ENCODE results near the gene RAD51B. TPM values are rescaled to one million over a fixed set of nuclear protein-coding genes. Genes with fewer than 3 reads are reported as not detected.

Gene RAD51B
- total and polyA plus RNA-seq, 2 of the 13 experiments (the other 11 are each of a cell fraction or from before 2014, with no cell fraction given), result 7.0 to 9.5 TPM

DNA sequence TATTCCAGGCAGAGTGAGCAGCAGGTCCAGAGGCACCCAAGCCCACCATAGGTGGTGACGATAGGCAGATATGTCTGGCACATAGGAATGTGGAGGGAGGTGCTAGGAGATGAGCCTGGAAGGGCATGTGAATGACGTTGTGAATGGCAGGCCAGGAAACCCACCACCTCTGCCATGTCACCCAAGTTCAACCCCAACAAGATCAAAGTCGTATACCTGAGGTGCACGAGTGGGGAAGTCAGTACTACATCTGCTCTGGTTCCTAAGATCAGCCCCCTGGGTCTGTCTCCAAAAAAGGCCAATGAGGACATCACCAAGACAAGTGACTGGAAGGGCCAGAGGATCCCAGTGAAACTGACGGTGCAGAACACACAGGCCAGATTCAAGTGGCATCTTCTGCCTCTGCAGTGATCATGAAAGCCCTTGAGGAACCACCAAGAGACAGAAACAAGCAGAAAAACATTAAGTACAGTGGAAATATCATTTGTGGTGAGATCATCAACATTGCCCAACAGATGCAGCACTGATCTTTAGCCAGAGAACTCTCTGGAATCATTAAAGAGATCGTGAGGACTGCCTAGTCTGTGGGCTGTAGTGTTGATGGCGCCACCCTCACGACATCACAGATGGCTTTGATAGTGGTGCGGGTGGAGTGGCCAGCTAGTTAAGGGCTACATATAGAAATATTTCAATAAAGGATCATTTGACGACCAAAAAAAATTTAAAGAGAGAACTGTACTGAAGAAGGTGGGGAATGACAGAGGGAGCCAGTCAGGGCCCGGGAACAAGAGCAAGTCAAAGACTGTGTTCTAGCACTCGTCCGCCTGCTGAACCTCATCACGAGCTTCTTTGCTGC, 873.6 kb downstream of the RAD51B start:
- WGBS (ENCODE audit: low lambda C conversion rate), result 49% methylated on average over 12 of the region's 14 CpGs
- peaks cover 23% of the 10 kb centered on the region; the same call in 1 of the 2 replicates for H3K4me1 ChIP-seq (ENCODE audit: insufficient read depth, low read length)
- ChIA-PET CTCF (ENCODE audit: low intra/inter-chr PET ratio, low total read pairs) (no interaction called here), POLR2A (interaction anchor here (1.4 kb wide), 1 partner anchor 91 kb away, joined by 3 read pairs; no protein-coding TSS in a partner anchor)
- H3K9me3 ChIP-seq (ENCODE audit: low read length), result no peaks in the 10 kb centered on the region
- H3K4me2 ChIP-seq (ENCODE audit: low read depth, low read length), result no peak overlapping the region
- DNase-seq (ENCODE audit: low spot score) (no peak), ATAC-seq (no peak), FAIRE-seq (no peak)
- H3K27ac ChIP-seq (ENCODE audit: extremely low read length, insufficient read depth, low read length), result no peak overlapping the region
- in situ Hi-C loops (cut with HindIII; ENCODE audit: extremely low pct_ligation_motif_present, low pct_unique_long_range_greater_than_20kb) (no loop called here), intact Hi-C loops (cut with micrococcal nuclease; ENCODE audit: unreplicated experiment) (no loop called here)
- H2AFZ ChIP-seq (ENCODE audit: low read length), result no peak overlapping the region
- no peak overlapping the region for H3K4me3 ChIP-seq (replicated peaks in 1 of 3; ENCODE audit: insufficient read depth in 1 of 3, low read depth in 2 of 3, low read length in 3 of 3)
- H3K79me2 ChIP-seq (ENCODE audit: insufficient read depth, low read length), result no peaks in the 10 kb centered on the region
- no peak overlapping the region for H3K9ac ChIP-seq (ENCODE audit: insufficient read depth, low read depth, low read length)
- no peaks in the 10 kb centered on the region for H4K20me1 ChIP-seq (ENCODE audit: insufficient read depth, low read length)
- H3K27me3 ChIP-seq (ENCODE audit: control insufficient read depth in 1 of 2, insufficient read depth in 2 of 2, low read length in 2 of 2), result peaks cover 0 to 49% of the 10 kb centered on the region in 2 experiments; a peak in 4 of 5 replicates
- no TSS peak for BruUV-seq (replicated peaks)
- H3K36me3 ChIP-seq (replicated peaks in 1 of 2; ENCODE audit: control insufficient read depth in 1 of 2, insufficient read depth in 2 of 2, low read length in 2 of 2), result no peaks in the 10 kb centered on the region
- TF ChIP-seq FOXK1 (CRISPR knock-in tag; IDR thresholded peaks at IDR 0.05; ENCODE audit: borderline replicate concordance, low read depth), result no peak
- TF ChIP-seq PPARG (CRISPR knock-in tag; conservative IDR thresholded peaks at IDR 0.05), result no peak
- TF ChIP-seq, protein P1, sequence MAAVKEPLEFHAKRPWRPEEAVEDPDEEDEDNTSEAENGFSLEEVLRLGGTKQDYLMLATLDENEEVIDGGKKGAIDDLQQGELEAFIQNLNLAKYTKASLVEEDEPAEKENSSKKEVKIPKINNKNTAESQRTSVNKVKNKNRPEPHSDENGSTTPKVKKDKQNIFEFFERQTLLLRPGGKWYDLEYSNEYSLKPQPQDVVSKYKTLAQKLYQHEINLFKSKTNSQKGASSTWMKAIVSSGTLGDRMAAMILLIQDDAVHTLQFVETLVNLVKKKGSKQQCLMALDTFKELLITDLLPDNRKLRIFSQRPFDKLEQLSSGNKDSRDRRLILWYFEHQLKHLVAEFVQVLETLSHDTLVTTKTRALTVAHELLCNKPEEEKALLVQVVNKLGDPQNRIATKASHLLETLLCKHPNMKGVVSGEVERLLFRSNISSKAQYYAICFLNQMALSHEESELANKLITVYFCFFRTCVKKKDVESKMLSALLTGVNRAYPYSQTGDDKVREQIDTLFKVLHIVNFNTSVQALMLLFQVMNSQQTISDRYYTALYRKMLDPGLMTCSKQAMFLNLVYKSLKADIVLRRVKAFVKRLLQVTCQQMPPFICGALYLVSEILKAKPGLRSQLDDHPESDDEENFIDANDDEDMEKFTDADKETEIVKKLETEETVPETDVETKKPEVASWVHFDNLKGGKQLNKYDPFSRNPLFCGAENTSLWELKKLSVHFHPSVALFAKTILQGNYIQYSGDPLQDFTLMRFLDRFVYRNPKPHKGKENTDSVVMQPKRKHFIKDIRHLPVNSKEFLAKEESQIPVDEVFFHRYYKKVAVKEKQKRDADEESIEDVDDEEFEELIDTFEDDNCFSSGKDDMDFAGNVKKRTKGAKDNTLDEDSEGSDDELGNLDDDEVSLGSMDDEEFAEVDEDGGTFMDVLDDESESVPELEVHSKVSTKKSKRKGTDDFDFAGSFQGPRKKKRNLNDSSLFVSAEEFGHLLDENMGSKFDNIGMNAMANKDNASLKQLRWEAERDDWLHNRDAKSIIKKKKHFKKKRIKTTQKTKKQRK (IDR thresholded peaks at IDR 0.05; ENCODE audit: low read length), result no peak
- no peak for TF ChIP-seq GABPB1 (CRISPR knock-in tag; IDR thresholded peaks at IDR 0.05)
- no peak for TF ChIP-seq U2AF2 (IDR thresholded peaks at IDR 0.05; ENCODE audit: low read depth, low read length)
- TF ChIP-seq ZFP36L2 (CRISPR knock-in tag; IDR thresholded peaks at IDR 0.05), result no peak
- no peak for TF ChIP-seq SMC3 (IDR thresholded peaks at IDR 0.05; ENCODE audit: low read length)
- TF ChIP-seq MIER3 (CRISPR knock-in tag; IDR thresholded peaks at IDR 0.05; ENCODE audit: borderline replicate concordance), result no peak
- TF ChIP-seq CCDC6 (CRISPR knock-in tag; IDR thresholded peaks at IDR 0.05), result no peak
- no peak for TF ChIP-seq ZNF296 (CRISPR knock-in tag; conservative IDR thresholded peaks at IDR 0.05)
- TF ChIP-seq ZNF746 (CRISPR knock-in tag; IDR thresholded peaks at IDR 0.05), result no peak
- no peak for TF ChIP-seq CCAR2 (optimal IDR thresholded peaks at IDR 0.05; ENCODE audit: low read depth, low read length)
- no peak for TF ChIP-seq ZNF207 (IDR thresholded peaks at IDR 0.05; ENCODE audit: borderline replicate concordance)
- no peak for TF ChIP-seq ZNF772 (CRISPR knock-in tag; IDR thresholded peaks at IDR 0.05)
- TF ChIP-seq ZNF274 (CRISPR knock-in tag; IDR thresholded peaks at IDR 0.05), result no peak
- TF ChIP-seq BRD4 (CRISPR knock-in tag; IDR thresholded peaks at IDR 0.05), result no peak

Data from HepG2 (cell line).